RCC 7860 (cell line): Measurements from ENCODE around the gene FOXO4.

Experiments
- DNase-seq: peaks from one replicate; pipeline ENCODE4 v3.0.0-alpha.2; 2015; ENCODE audit warnings: low spot score
- FAIRE-seq: peaks from 2 replicates; lab custom pipeline; 2012; peaks lifted over from hg19 to GRCh38; lab: Jason Lieb, UNC

The FOXO4 gene

DNA sequence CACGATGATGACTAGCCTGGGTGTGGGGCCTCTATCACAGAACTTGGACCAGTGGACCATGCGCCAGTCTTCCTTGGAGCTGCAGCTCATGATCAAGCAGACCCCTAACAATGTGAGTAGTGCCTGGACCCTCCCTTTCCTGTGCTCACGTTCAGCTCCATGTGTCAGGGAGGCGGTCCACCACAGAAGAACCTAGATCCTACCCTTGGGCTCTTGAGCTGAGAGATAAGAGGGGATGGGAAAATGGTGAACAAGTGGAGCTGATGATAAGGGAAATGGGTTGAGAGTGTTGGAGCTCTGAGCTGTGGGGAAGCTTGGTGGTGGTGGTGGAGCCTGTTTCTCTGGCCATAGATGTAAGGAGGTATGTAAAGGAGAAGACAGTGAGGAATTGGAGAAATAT is 35.9 kb downstream of the FOXO4 start:
- FAIRE-seq (no peak), DNase-seq (no peak)

DNA sequence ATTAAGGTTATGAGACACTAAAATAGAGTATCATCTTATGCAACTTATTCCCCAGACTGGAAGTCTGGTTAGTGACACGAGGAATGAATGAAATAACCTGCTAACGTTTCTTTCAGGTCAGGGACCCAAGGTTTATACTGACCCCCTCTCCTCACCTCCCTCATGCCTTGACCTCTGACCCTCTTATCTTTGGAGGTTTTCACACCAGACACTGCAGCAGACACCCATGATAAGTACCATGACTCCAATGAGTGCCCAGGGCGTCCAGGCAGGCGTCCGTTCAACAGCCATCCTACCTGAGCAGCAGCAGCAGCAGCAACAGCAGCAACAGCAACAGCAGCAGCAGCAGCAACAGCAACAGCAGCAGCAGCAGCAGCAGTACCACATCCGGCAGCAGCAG is 44.8 kb downstream of the FOXO4 start:
- no peak for FAIRE-seq
- no peak for DNase-seq

DNA sequence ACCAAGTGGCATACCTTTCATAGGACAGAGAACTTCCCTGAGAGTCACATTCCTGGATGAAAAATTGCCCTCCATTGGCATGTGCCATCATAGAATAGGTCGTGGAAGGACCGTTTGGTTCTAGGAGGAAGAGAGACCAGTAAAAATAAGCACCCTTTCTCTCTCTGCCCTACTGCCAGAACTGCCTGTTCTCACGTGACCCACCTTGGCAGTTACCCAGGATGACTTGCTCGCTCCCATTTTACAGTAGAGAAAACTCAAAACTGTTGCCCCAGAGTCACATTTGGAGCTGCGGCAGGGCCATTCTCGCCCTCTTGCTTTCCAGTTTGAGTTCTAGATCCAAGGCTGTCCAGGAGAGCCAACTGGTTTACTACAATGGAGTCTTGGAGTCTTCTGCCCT is 47.9 kb downstream of the FOXO4 start:
- FAIRE-seq, result no peak

DNA sequence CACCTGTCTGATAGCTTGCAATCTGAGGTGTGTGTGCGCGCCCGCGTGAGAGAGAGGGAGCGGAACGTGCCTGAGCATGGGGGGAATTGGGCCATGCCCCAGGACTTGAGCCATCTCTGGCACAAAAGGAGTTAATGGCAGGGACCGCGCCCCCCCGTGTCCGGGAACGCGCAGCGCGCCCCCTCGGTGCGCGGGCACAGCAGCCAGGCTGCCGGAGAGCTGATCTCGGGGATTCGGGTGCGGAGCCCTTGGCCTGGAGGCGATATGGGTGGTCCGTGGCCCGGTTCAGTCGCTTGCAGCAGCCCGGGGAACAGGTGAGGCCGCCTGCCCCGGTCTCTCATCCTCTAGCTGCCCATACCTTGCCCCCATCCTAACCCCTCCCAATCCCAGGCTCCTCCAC is 49.0 kb downstream of the FOXO4 start, which contains the start of gene NLGN3:
NLGN3 (plus strand) TSS at position 191 of the 400 bp plus-strand sequence. CDS start 2,909 bp downstream, outside the sequence.
- FAIRE-seq, result no peak
- no peak for DNase-seq

More for the DNA sequence above, 47.9 kb downstream of the FOXO4 start:
- no peak for DNase-seq

DNA sequence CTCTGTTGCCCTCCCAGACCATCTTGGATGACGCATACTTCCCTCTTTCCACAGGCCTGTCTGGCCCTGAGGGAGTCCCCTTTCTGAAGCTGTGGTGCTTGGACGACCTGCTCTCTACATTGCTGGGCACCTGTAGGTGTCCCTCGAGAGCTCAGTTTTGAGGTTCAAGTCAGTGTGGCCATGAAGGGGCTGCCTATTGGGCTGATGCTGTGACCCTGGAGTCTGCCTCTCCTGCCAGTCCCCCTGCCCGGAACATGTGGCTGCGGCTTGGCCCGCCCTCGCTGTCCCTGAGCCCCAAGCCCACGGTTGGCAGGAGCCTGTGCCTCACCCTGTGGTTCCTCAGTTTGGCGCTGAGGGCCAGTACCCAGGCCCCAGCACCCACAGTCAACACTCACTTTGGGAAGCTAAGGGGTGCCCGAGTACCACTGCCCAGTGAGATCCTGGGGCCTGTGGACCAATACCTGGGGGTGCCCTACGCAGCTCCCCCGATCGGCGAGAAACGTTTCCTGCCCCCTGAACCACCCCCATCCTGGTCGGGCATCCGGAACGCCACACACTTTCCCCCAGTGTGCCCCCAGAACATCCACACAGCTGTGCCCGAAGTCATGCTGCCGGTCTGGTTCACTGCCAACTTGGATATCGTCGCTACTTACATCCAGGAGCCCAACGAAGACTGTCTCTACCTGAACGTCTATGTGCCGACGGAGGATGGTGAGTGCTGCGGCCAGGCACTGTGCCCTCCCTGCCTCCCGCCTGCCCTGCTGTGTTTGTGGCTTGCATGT is 52.0 kb downstream of the FOXO4 start:
- FAIRE-seq (no peak), DNase-seq (no peak)

DNA sequence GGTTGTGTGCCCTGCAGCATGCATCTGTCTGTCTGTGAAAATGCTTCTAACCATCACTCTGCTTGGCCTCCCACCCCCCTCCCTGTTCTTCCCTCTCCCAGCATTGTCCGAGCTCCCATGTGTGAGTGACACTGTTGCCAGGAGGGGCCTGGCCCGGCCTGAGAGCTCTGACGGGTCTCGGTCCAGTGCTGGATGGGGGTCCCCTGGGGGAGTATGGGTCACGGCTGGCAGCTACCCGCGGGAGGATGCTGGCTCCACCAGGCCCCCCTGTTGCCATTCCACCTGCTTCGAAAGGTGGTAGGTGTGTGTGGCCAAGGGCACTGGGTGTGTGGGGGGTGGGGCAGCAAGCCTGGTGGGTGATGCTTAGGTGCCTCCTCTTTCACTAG is 52.6 kb downstream of the FOXO4 start:
- DNase-seq, result no peak
- FAIRE-seq, result no peak

DNA sequence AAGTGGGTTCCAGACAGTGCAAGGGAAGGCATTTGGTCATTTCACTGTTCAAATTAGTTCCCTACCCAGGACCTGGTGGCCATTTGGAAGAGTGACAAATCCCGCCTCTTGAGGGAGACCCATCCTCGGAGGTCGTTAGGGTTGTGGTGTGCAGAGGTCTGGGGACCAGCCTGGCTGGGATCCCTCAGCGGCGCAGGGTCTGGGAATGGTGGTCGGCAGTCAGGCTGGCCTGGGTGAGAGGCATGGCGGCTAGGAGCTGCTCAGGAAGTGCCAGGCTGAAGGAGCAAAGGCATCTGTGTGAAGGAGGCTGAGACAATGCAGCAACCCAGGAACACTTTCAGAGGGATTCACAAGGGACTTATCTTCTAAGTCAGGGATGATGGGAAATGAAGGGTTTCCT is 55.7 kb downstream of the FOXO4 start:
- FAIRE-seq, result no peak
- no peak for DNase-seq
